Measurements from ENCODE around the gene NNAT.
"Not testable (repeated sequence)": the region's sequence is repeated elsewhere in the genome, so short reads cannot be mapped to it uniquely, and the experiment has no call there.

The NNAT gene

DNA sequence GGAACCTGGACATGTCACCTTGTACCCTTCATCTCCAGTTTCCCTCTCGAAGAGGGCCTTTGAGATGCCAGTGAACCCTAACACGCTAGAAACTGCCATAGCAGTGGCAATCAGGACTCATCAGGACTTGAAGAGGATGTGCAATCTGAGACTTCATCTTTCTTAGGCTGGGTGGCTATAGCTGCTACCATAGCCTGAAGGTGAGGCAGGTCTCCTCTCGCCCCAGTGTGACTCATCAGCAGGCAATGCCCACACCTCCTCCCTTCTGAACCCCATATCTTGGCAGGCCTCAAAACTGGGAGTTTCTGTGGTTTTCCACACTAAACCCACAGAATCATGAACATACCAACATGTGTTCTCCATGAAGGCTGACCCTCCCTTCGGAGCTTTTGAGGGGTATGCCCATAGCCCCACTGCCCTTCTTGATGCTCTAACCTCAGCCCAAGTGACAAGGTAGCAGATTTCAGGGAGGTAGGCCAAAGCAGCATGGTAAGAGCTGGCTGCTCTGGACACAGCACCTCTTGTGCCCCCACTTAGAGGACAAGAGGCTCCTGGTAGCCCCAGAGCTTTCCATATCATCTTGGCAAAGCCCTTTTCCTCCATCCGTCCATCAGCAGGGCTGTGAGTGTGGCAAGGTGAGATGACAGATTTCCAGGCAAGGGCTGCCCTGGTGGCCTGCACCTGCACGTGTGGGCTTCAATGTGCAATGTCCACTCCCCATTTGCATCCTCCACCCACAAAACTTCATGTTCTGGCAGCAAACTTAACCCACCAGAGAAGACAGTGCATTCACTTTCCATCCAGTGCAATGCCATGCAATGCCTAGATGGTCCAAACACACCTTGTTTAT is 4.0 kb downstream of the NNAT start:
- no peak for DNase-seq

DNA sequence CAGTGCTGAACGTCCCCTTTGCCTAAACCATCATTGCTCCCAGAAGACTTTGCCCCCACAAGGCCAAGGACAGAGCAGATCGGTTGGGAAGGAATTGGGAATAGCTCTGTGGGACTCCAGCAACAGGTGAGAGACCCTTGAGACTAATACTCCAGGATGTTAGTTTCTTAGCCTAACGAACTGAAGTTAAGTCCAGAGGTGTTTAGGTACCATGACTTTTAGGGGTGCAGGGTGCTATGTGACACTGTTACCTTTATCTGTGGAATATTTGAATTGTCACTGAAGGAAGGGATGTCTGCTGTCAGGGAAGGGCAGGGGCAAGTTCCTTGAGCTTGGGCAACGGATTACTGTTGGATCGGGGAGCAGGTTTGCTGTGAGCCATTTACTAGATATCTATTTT is 4.8 kb downstream of the NNAT start:
- no peak for DNase-seq

GRCh38 chr20:37526238-37526838 is 5.3 kb downstream of the NNAT start:
- no peak for DNase-seq

- no peak for DNase-seq
These were observed 6.0 kb downstream of the NNAT start for GRCh38 chr20:37526839-37527637.

DNA sequence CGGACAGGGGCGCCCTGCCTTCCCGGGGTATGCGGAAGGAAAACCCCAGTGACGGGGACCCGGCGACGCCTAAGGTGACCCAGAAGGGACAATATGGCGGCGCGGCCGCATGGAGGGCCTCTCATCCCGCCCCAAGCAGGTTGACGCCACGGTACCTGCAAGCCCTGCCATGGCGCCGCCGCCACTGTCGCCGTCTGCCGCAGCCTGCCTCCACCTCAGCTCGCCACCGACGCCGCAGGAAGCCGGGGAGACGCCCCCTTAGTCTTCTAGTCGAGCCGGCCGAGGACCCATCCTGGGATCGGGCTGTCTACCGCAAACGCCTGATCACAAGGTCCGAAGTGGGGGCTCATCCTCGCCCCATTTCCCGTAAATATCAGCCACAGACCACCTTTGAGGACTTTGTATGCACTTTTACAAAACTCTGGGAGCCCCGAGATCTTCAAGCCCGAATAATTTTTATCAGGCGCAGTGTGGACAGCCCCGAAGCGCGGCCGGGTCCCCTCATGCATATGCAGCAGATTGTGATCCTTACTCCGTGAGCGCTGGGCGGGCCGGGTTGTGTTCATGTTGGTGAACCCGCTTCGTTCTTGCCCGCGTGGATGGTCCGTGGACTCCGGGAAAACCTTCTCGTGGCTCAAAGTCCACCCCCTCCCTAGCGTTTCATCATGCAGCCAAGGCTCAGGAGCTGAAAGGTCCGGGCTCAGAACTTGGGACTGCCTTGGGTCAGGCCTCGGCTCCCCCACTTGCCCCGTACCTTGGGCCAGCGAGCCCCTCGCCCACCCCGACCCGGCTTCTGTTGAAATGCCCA is 6.8 kb downstream of the NNAT start, which contains the start of gene BLCAP:
Gene BLCAP, minus strand, starts transcription at position 239 of the 808 bp plus-strand sequence. CDS start 8,702 bp downstream, outside the sequence.
- peak; percentile 93 for DNase-seq

DNA sequence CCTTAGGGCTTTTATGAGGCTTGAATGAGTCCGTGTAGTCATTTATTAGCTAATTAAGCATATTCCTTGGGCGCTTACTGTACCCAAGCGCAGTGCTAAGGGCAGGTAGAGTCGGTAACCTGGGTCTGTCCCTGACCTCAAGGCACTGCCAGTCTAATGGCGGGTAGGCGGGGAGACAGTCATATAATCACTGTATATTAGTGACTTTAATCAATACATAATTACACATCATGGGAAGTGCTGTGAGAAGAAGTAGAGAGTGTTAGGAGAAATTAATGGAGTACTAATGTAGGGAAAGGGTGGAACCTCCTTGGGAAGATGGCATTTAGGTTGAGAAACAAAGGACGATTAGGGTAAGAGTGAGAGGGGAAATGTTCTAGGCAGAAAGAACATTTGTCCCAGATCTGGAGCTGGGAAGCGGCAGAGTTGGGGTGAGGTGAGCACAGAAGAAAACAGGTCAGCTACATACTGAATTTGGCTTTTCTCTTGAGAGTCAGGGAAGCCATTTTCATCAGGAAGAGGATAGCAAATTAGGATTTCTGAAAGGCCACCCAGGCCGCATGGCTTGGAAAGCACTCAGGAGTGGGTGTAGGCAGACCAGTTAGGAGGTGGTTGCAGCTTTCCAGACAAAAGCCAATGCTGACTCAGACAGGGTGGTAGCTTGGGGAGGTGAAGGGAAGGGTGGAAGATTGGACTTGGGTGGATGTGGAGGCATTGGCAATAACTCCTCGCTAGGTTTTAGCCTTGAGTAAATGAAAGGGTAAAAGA is 7.6 kb downstream of the NNAT start:
- DNase-seq = no peak

DNA sequence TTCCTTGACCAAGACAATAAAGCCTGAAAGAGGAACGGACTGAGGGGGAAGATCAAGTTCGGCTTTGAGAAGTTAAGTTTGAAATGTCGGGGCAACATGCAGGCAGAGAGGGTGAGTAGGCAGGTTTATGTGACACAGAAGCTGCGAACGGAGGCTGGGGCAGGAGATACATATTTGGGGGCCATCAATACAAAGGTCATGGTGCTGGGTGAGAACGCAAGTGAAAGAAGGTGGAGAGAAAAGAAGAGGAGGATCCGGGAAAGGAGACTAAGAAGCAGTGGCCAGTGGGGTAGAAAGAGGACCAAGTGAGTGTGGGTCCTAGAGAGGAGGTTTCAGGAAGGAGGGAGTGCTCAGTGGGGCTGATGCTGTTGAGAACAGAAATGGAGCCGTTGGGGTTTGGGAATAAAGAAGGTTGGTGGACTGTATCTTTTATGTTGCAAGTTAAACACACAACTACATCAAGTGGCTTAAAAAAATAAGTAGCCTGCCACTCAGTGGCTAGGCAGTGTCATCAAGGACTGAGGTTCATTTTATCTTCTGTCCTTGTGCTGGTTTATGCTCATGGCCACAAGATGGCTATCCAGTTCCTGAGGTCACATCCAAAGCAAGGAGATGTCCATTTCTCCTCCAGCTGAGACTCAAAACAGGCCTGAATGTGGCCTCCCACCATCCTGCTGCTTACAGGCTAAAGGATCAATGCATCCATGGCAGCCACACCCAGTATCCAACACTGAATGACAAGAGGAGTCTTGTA is 8.3 kb downstream of the NNAT start:
- DNase-seq = no peak

DNA sequence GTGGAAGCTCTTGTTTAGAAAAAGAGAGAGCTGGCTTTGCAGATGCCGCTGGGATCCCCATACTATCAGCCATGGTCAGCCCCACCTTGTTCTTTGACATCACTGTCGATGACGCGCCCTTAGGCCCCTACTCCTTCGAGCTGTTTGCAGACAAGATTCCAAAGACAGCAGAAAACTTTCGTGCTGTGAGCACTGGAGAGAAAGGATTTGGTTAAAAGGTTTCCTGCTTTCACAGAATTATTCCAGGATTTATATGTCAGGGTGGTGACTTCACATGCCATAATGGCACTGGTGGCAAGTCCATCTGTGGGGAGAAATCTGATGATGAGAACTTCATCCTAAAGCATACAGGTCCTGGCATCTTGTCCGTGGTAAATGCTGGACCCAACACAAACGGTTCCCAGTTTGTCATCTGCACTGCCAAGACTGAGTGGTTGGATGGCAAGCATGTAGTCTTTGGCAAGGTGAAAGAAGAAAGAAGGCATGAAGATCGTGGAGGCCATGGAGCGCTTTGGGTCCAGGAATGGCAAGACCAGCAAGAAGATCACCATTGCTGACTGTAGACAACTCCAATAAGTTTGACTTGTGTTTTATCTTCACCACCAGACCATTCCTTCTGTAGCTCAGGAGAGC is 9.0 kb downstream of the NNAT start:
- DNase-seq = no peak

DNA sequence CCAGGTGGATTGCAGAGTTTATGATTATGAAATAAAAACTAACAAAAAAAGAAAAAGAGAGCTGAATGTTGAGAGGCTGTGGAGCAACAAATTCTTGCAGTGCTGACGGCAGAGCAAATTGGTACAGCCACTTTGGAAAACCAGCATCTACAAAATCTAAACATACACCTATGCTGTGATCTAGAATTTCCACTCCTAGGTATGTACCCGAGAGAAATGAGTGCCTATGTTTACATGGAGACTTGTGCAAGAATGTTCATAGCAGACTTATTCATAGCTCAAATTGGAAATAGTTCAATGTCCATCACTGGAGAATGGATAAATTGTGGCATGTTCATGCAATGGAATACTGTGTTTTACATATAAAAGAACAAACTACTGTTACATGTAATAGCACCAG is 9.6 kb downstream of the NNAT start:
- DNase-seq = no peak

DNA sequence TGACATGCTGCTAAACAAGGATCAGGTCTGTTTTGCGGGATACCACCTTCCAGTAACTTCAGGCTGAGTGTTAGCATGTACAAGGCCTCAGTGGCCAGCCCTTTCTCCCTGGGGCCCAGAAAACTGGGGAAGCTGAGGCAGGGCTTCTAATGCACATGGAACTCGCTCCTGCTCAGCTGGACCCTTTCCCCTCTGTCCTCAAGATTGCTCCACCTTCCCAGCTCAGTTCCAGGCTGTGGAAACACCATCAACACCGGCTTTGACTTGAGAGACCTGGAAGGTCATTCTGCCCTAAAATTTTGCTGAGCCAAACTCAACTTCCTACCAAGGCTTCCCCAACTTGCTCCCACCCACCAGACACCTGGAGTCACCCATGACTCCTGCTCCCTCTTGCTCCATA is 10.8 kb downstream of the NNAT start:
- DNase-seq = no peak

DNA sequence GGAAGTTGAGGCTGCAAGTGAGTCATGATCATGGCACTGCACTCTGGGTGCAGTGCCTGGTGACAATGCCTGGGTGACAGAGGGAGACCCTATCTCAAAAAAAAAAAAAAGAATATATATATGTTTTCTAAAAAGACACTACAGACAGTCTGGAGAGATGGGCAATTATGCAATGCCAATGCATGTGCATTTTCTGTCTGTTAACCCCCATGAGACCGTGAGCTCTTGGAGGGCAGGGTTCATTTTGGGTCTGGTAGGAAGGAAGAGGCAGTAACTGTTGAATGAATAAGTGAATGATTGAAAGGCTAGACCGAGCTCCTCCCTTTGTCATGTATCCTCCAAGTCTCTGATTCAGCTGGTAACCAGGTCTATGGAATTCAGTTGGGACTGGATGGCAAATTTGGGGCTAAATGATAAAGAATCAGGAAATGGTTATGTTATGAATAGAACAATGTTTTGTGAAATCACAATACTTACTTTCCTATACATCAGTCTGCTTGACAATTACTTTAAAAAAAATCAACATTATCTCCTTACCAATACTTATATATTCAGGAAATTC is 12.2 kb downstream of the NNAT start:
- no peak for DNase-seq

- peak; percentile 29 for DNase-seq
These were observed 13.5 kb downstream of the NNAT start for GRCh38 chr20:37534401-37535157.

GRCh38 chr20:37535443-37536132 is 14.5 kb downstream of the NNAT start:
- DNase-seq = no peak

DNA sequence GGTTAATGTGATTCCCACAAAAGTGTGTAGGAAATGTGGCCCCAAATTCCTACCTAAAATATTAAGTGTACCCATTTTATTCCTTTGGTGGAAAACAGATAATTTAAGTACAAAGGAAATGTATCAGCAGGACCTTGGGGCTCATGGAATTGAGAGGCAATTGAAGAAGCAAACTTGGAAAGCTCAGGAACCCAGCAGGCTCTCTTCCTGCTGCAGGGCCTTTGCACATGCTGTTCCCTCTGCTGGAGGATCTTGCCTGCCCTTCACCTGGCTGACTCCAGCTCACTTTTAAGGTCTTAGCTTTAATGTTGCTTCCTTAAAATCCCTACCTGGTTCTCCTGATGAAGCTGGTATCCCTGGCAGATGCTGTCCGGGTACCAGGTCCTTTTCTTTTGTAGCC is 16.5 kb downstream of the NNAT start:
- no peak for DNase-seq

DNA sequence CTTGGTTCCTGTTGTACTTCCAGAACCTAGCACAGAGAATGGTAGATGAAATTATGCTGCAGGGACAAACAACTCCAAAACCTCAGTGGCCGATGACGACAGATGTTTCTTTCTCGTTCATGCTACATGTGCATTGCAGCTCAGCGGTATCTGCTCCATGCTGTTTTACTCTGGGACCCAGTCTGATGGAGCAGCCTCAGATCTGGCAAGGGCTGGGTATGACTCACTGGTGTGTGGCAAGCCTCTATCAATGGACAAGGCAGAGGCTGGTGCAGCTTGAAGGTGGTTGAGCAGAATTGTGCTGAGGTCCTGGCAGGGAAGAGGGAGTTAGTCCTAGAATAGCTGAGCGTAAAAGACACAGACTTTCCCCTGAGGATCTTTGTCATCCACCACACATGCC is 17.0 kb downstream of the NNAT start:
- DNase-seq = no peak

DNA sequence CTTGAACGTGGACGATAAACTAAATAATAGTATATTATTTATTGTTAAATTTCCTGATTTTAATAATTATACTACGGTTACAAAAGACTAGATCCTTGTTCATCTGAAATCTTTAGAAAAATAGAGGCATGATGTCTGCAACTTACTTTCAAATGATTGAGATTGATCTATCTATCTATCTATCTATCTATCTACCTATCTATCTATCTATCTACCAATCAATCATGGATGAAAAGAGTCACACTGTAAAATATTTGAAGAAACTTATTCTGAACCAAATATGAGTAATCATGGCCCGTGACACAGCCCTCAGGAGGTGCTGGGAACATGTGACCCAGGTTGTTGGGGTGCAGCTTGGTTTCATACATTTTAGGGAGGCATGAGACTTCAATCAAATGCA is 18.4 kb downstream of the NNAT start:
- no peak for DNase-seq

DNA sequence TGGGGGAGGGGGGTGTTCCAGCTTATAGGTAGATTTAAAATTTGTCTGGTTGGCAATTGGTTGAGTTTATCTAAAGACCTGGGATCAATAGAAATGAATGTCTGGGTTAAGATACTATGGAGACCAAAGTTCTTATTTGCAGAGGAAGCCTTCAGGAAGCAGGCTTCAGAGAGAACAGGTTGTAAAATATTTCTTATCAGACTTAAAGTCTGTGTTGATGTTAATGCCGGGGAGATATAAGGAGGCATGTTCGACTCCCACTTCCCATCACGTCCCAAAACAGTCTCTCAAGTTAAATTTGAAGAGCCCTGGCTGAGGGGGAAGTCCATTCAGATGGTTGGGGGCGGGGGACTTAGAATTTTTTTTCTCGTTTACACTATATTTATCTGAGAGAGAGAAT is 19.0 kb downstream of the NNAT start:
- no peak for DNase-seq

- DNase-seq = not testable (repeated sequence)
These were observed 19.8 kb downstream of the NNAT start for GRCh38 chr20:37540838-37541237.

DNA sequence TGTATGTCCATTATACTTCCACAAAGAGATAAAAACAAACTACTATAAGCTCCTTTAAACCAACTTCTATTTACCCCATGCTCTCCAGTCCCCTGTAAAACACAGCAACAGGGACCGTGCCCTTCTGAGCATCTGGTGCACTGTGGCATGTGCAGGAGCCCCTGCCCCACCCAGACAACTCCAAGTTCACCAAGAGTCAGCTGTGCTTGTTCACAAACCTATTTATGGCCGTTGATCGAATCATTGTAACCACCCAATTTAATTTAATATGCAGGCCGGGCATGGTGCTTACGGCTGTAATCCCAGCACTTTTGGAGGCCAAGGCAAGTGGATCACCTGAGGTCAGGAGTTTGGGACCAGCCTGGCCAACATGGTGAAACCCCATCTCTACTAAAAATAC is 20.3 kb downstream of the NNAT start:
- DNase-seq = no peak
